Type B pancreatic cell (in vitro differentiated cells): ENCODE results near the gene TUBGCP3. TPM values are rescaled to one million over a fixed set of nuclear protein-coding genes. Genes with fewer than 3 reads are reported as not detected.

Experiments
- DNase-seq: peaks from one replicate; pipeline ENCODE4 v3.0.0; 2021; ENCODE audit warnings: mixed read lengths; ENCODE audit not compliant: unreplicated experiment; ENCODE audit errors: extremely low spot score
- H3K27ac Mint-ChIP-seq: 2 replicates; pipeline ENCODE4 v1.8.0; 2021; ENCODE audit warnings: mild to moderate bottlenecking, mixed read lengths
- H3K27me3 Mint-ChIP-seq: 2 replicates; pipeline ENCODE4 v1.8.0; 2021; ENCODE audit warnings: mixed read lengths
- H3K36me3 Mint-ChIP-seq: 2 replicates; pipeline ENCODE4 v1.8.0; 2021; ENCODE audit warnings: mixed read lengths
- H3K4me1 Mint-ChIP-seq: one replicate; pipeline ENCODE4 v1.8.0; 2021; ENCODE audit warnings: mixed read lengths; ENCODE audit not compliant: unreplicated experiment
- H3K4me3 Mint-ChIP-seq: 2 replicates; pipeline ENCODE4 v1.8.0; 2021; ENCODE audit warnings: mild to moderate bottlenecking, mixed read lengths
- H3K9me3 Mint-ChIP-seq: 2 replicates; pipeline ENCODE4 v1.8.0; 2021; ENCODE audit warnings: mixed read lengths
- CTCF ChIP-seq: fragments of 200-600 bp; sonication (generic); conservative IDR thresholded peaks from 2 replicates; pipeline ENCODE4 v1.5.0; 2021; ENCODE audit warnings: antibody characterized with exemption, mild to moderate bottlenecking
- total RNA-seq: library from RNA; stranded (reverse); gene quantifications from 2 replicates; pipeline ENCODE4 v1.2.1, GENCODE V29; 2021; ENCODE audit warnings: low replicate concordance

The TUBGCP3 gene
- total RNA-seq, 1 donor from 2014 or later: 34.0 TPM

- H3K9me3 Mint-ChIP-seq: peaks cover 9% of the 10 kb centered on the region
- H3K27ac Mint-ChIP-seq: no peak overlapping the region
- peaks cover 4% of the 10 kb centered on the region for H3K4me1 Mint-ChIP-seq
- DNase-seq: no peak
- TF ChIP-seq CTCF: no peak
- H3K36me3 Mint-ChIP-seq: peaks cover 15% of the 10 kb centered on the region
- H3K4me3 Mint-ChIP-seq: no peak overlapping the region
- no peaks in the 10 kb centered on the region for H3K27me3 Mint-ChIP-seq
Measured at GRCh38 chr13:112580912-112581311, 7.0 kb downstream of the TUBGCP3 start.

- H3K36me3 Mint-ChIP-seq: peaks cover 15% of the 10 kb centered on the region
- H3K9me3 Mint-ChIP-seq: peaks cover 9% of the 10 kb centered on the region
- no peak overlapping the region for H3K27ac Mint-ChIP-seq
- no peak overlapping the region for H3K4me3 Mint-ChIP-seq
- peaks cover 10% of the 10 kb centered on the region for H3K4me1 Mint-ChIP-seq
- no peak for TF ChIP-seq CTCF
- no peaks in the 10 kb centered on the region for H3K27me3 Mint-ChIP-seq
- DNase-seq: no peak
Measured at GRCh38 chr13:112580211-112580610, 7.7 kb downstream of the TUBGCP3 start.

GRCh38 chr13:112579310-112579843, 8.6 kb downstream of the TUBGCP3 start:
- Mint-ChIP-seq H3K4me3 (no peak overlapping the region), H3K27ac (no peak overlapping the region), H3K36me3 (peaks cover 15% of the 10 kb centered on the region), H3K9me3 (peaks cover 9% of the 10 kb centered on the region), H3K4me1 (peaks cover 12% of the 10 kb centered on the region), H3K27me3 (no peaks in the 10 kb centered on the region)
- no peak for TF ChIP-seq CTCF
- DNase-seq: no peak

- H3K36me3 Mint-ChIP-seq: peaks cover 15% of the 10 kb centered on the region
- TF ChIP-seq CTCF: no peak
- DNase-seq: no peak
- peaks cover 9% of the 10 kb centered on the region for H3K9me3 Mint-ChIP-seq
- H3K27ac Mint-ChIP-seq: no peak overlapping the region
- H3K4me3 Mint-ChIP-seq: no peak overlapping the region
- H3K27me3 Mint-ChIP-seq: no peaks in the 10 kb centered on the region
- peaks cover 12% of the 10 kb centered on the region for H3K4me1 Mint-ChIP-seq
Measured at GRCh38 chr13:112576768-112577167, 11.2 kb downstream of the TUBGCP3 start.

GRCh38 chr13:112576191-112576590, 11.8 kb downstream of the TUBGCP3 start:
- no peak overlapping the region for H3K27ac Mint-ChIP-seq
- peaks cover 13% of the 10 kb centered on the region for H3K4me1 Mint-ChIP-seq
- H3K36me3 Mint-ChIP-seq: peaks cover 15% of the 10 kb centered on the region
- DNase-seq: no peak
- H3K27me3 Mint-ChIP-seq: no peaks in the 10 kb centered on the region
- peaks cover 9% of the 10 kb centered on the region for H3K9me3 Mint-ChIP-seq
- H3K4me3 Mint-ChIP-seq: no peak overlapping the region
- TF ChIP-seq CTCF: no peak

- Mint-ChIP-seq H3K4me3 (no peak overlapping the region), H3K9me3 (peaks cover 9% of the 10 kb centered on the region), H3K36me3 (peaks cover 19% of the 10 kb centered on the region), H3K27ac (no peak overlapping the region), H3K27me3 (no peaks in the 10 kb centered on the region), H3K4me1 (peaks cover 18% of the 10 kb centered on the region)
- no peak for DNase-seq
- TF ChIP-seq CTCF: no peak
Measured at GRCh38 chr13:112575675-112576074, 12.3 kb downstream of the TUBGCP3 start.
